Kidney epithelial cell (primary cell): ENCODE data around the gene TMEM151B. TPM values are rescaled to one million over a fixed set of nuclear protein-coding genes. Genes with fewer than 3 reads are reported as not detected.
"Not testable (repeated sequence)": the region's sequence is repeated elsewhere in the genome, so short reads cannot be mapped to it uniquely, and the experiment has no call there.

Experiments used
- DNase-seq: peaks from one replicate; pipeline ENCODE4 v3.0.0-alpha.2; 2010; ENCODE audit warnings: low read depth
- H3K27me3 ChIP-seq: 2 replicates; pipeline ENCODE4 v1.6.0; 2011; ENCODE audit warnings: low read length; ENCODE audit not compliant: control insufficient read depth, insufficient read depth
- H3K36me3 ChIP-seq: 2 replicates; pipeline ENCODE4 v1.5.1; 2011; ENCODE audit warnings: low read length; ENCODE audit not compliant: control insufficient read depth, insufficient read depth
- H3K4me3 ChIP-seq: 2 replicates; pipeline ENCODE4 v1.5.1; 2011; ENCODE audit warnings: low read depth, mild to moderate bottlenecking, control low read depth, low read length
- total RNA-seq: library from RNA; depleted of rRNA; stranded (reverse); fragments of >200 nt; gene quantifications from 2 replicates; pipeline ENCODE4 v1.2.3, GENCODE V29; 2015
- TF ChIP-seq, protein P1 (sequence below): IDR thresholded peaks from 2 replicates; pipeline ENCODE4 v1.5.1; 2011; ENCODE audit warnings: mild to moderate bottlenecking, moderate library complexity, low read length, control low read depth, inconsistent platforms; ENCODE audit not compliant: insufficient read depth, poor library complexity, severe bottlenecking

The TMEM151B gene
- total RNA-seq, 1 donor from 2014 or later, result 0.13 TPM

GRCh38 chr6:44230034-44230675, 40.1 kb upstream of the TMEM151B start:
- Histone ChIP-seq H3K4me3 (no peak overlapping the region), H3K36me3 (peaks cover 1% of the 10 kb centered on the region), H3K27me3 (no peaks in the 10 kb centered on the region)
- TF ChIP-seq, protein P1, sequence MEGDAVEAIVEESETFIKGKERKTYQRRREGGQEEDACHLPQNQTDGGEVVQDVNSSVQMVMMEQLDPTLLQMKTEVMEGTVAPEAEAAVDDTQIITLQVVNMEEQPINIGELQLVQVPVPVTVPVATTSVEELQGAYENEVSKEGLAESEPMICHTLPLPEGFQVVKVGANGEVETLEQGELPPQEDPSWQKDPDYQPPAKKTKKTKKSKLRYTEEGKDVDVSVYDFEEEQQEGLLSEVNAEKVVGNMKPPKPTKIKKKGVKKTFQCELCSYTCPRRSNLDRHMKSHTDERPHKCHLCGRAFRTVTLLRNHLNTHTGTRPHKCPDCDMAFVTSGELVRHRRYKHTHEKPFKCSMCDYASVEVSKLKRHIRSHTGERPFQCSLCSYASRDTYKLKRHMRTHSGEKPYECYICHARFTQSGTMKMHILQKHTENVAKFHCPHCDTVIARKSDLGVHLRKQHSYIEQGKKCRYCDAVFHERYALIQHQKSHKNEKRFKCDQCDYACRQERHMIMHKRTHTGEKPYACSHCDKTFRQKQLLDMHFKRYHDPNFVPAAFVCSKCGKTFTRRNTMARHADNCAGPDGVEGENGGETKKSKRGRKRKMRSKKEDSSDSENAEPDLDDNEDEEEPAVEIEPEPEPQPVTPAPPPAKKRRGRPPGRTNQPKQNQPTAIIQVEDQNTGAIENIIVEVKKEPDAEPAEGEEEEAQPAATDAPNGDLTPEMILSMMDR, result no peak
- no peak for DNase-seq

GRCh38 chr6:44231426-44231825, 38.8 kb upstream of the TMEM151B start:
- not testable (repeated sequence) for H3K27me3 ChIP-seq, H3K4me3 ChIP-seq, H3K36me3 ChIP-seq, DNase-seq

DNA sequence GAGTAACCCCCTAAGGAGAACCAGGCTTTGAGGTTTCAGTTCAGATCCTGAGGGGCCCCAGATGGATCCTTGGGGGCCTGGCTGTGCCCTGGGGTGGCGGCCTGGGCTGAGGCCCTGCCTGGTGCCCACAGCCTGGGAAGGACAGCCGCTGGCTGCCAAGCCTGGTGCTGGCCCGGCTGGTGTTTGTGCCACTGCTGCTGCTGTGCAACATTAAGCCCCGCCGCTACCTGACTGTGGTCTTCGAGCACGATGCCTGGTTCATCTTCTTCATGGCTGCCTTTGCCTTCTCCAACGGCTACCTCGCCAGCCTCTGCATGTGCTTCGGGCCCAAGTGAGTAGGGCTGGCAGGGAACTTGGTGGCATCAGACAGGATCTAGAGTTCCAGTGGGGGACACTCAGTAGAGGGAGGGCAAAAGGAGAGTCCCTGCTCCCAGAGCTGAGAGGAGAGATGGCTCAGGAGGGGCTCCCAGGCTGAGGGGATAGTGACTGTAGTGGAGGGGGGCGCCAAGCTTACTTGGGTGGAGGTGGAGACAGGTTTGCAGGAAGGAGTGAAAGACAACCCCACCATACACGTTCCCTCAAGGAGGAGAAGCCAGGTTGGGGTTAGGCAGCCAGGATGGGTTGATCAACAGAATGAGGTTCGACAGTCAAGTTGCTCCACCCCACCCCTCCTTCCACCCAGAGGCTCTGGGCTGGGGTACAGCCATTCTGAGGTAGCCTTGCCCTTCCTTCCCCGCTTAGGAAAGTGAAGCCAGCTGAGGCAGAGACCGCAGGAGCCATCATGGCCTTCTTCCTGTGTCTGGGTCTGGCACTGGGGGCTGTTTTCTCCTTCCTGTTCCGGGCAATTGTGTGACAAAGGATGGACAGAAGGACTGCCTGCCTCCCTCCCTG, 37.3 kb upstream of the TMEM151B start:
- no peak for DNase-seq
- Histone ChIP-seq H3K36me3 (peaks cover 1% of the 10 kb centered on the region), H3K4me3 (no peak overlapping the region), H3K27me3 (no peaks in the 10 kb centered on the region)
- TF ChIP-seq, protein P1, result no peak

GRCh38 chr6:44233567-44234100, 36.6 kb upstream of the TMEM151B start:
- TF ChIP-seq, protein P1, result no peak
- H3K36me3 ChIP-seq, result peaks cover 1% of the 10 kb centered on the region
- no peaks in the 10 kb centered on the region for H3K27me3 ChIP-seq
- no peak for DNase-seq
- H3K4me3 ChIP-seq, result no peak overlapping the region

- peaks cover 1% of the 10 kb centered on the region for H3K36me3 ChIP-seq
- TF ChIP-seq, protein P1, result peak; percentile 80
- no peak overlapping the region for H3K4me3 ChIP-seq
- DNase-seq, result peak; percentile 56
- no peaks in the 10 kb centered on the region for H3K27me3 ChIP-seq
Measured at GRCh38 chr6:44234101-44235025, 35.9 kb upstream of the TMEM151B start.
